Erythroblast (primary cell): ENCODE data around the gene RBM20.

Experiments used
- GATA1 ChIP-seq: IDR thresholded peaks from 2 replicates; pipeline ENCODE4 v1.6.1; 2011; ENCODE audit warnings: low read depth, mild to moderate bottlenecking, control low read depth, low read length, moderate library complexity
- POLR2A ChIP-seq: IDR thresholded peaks from 2 replicates; pipeline ENCODE4 v1.6.1; 2011; ENCODE audit warnings: mild to moderate bottlenecking, low read length

DNA sequence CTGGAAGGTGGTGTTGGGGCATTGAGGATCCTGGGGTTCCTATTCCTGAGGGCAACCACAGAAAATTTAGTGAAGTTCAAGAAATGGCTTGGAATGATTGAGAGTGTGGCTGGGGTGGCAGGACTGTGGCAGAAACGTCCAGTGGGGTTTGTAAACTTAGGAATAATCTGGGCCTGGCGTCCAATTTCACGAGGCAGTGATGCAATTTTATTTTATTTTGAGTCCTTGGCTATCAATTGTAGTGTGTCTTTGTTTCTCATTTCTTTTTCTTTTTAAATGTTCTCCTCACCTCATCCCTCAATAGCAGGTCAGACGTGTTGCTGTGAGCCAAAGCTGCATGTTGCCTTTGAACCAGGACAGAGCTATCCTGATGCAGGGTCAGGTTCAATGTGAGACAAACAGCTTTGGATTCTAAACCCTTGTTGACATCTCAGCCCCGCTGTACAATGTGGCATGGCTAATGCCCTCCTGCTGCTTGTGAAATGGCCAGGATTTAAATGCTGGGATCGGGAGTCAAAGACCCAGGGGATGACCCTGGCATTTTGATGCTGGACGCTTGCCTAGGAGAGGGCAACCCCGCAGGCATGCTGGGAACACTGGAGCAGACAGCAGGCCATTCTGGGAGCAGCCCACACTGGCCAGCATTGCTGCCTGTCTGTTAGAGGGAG lies 64.8 kb downstream of the RBM20 start:
- TF ChIP-seq POLR2A (no peak), GATA1 (no peak)
